D721Med (cell line): ENCODE measurements around the gene URB2.

ENCODE experiments used
- DNase-seq: peaks from one replicate; pipeline ENCODE4 v3.0.0; 2011; ENCODE audit warnings: low spot score; ENCODE audit not compliant: insufficient read length
- FAIRE-seq: peaks from 2 replicates; lab custom pipeline; 2011; peaks lifted over from hg19 to GRCh38; lab: Jason Lieb, UNC
- CTCF ChIP-seq: IDR thresholded peaks from 2 replicates; pipeline ENCODE4 v1.5.1; 2012; ENCODE audit warnings: mild to moderate bottlenecking, control low read depth; ENCODE audit not compliant: insufficient read depth; ENCODE audit errors: missing control alignments

The URB2 gene

GRCh38 chr1:229625915-229626831, at the start of gene URB2, which contains the start of gene TAF5L:
TSS of gene URB2 (plus strand) at chr1:229626247. CDS start at chr1:229627634, 1,387 bp downstream.
TSS of gene TAF5L (minus strand) at chr1:229626122. CDS start at chr1:229614482, 11,640 bp downstream.
- no peak for TF ChIP-seq CTCF
- DNase-seq (peak; percentile 98), FAIRE-seq (no peak)

- FAIRE-seq (no peak), DNase-seq (no peak)
- no peak for TF ChIP-seq CTCF
Measured at GRCh38 chr1:229578168-229579058, 47.6 kb upstream of the URB2 start.

GRCh38 chr1:229579059-229579673, 46.9 kb upstream of the URB2 start:
- FAIRE-seq (no peak), DNase-seq (no peak)

GRCh38 chr1:229581485-229581884, 44.6 kb upstream of the URB2 start:
- FAIRE-seq: no peak
- TF ChIP-seq CTCF: no peak
- DNase-seq: no peak

More at GRCh38 chr1:229579059-229579673, 46.9 kb upstream of the URB2 start:
- TF ChIP-seq CTCF: no peak

GRCh38 chr1:229582011-229582694, 43.9 kb upstream of the URB2 start:
- DNase-seq: no peak
- no peak for FAIRE-seq
- no peak for TF ChIP-seq CTCF

GRCh38 chr1:229582715-229583114, 43.3 kb upstream of the URB2 start:
- FAIRE-seq (no peak), DNase-seq (no peak)
- TF ChIP-seq CTCF: no peak
